GM19099 (cell line): ENCODE measurements around the gene DGKE.
A peak's percentile ranks its signal among the peaks of the same experiment; 100 is the strongest.

Source experiments
- POLR2A ChIP-seq: IDR thresholded peaks from 3 replicates; pipeline ENCODE4 v1.6.1; 2011; ENCODE audit warnings: low read depth; ENCODE audit not compliant: insufficient read length; ENCODE audit errors: extremely low read depth

The DGKE gene

GRCh38 chr17:56826611-56827414, 7.1 kb upstream of the DGKE start:
- no peak for TF ChIP-seq POLR2A

- TF ChIP-seq POLR2A = no peak
Measured at GRCh38 chr17:56830726-56831368, 3.1 kb upstream of the DGKE start.

- TF ChIP-seq POLR2A = no peak
Measured at GRCh38 chr17:56831369-56832095, 2.4 kb upstream of the DGKE start.

GRCh38 chr17:56832446-56832845, 1.5 kb upstream of the DGKE start:
- no peak for TF ChIP-seq POLR2A

- TF ChIP-seq POLR2A = peak; percentile 69
Measured at GRCh38 chr17:56833057-56833808, 718 bp upstream of the DGKE start.

GRCh38 chr17:56834380-56835263, 671 bp downstream of the DGKE start:
- no peak for TF ChIP-seq POLR2A

GRCh38 chr17:56835264-56835585, 1.3 kb downstream of the DGKE start:
- TF ChIP-seq POLR2A = no peak

- TF ChIP-seq POLR2A = no peak
Measured at GRCh38 chr17:56838687-56839086, 4.7 kb downstream of the DGKE start.

GRCh38 chr17:56842577-56842976, 8.6 kb downstream of the DGKE start:
- no peak for TF ChIP-seq POLR2A

GRCh38 chr17:56845934-56846333, 12.0 kb downstream of the DGKE start:
- no peak for TF ChIP-seq POLR2A

GRCh38 chr17:56847106-56847505, 13.2 kb downstream of the DGKE start:
- TF ChIP-seq POLR2A = no peak

GRCh38 chr17:56849131-56849530, 15.2 kb downstream of the DGKE start:
- TF ChIP-seq POLR2A = no peak

GRCh38 chr17:56850591-56850990, 16.6 kb downstream of the DGKE start:
- TF ChIP-seq POLR2A = no peak

- no peak for TF ChIP-seq POLR2A
Measured at GRCh38 chr17:56851008-56851407, 17.1 kb downstream of the DGKE start.
